Esophagus mucosa (tissue), 1 donor: ENCODE data around the gene DLG4. TPM values are rescaled to one million over a fixed set of nuclear protein-coding genes. Genes with fewer than 3 reads are reported as not detected.
A peak's percentile ranks its signal among the peaks of the same experiment; 100 is the strongest.

Experiments used
- ATAC-seq: fragments of 200-7000 bp; cut with Tn5 transposase; one replicate; pipeline ENCODE4 v1.9.1; 2020
- total RNA-seq: library from RNA; stranded (reverse); gene quantifications from one replicate; pipeline ENCODE4 v1.2.4, GENCODE V29; 2023
- donor health status: DM: yes; HTN: yes; CAD: no.

Gene DLG4
- total RNA-seq, 1 donor from 2014 or later = 3.1 TPM

DNA sequence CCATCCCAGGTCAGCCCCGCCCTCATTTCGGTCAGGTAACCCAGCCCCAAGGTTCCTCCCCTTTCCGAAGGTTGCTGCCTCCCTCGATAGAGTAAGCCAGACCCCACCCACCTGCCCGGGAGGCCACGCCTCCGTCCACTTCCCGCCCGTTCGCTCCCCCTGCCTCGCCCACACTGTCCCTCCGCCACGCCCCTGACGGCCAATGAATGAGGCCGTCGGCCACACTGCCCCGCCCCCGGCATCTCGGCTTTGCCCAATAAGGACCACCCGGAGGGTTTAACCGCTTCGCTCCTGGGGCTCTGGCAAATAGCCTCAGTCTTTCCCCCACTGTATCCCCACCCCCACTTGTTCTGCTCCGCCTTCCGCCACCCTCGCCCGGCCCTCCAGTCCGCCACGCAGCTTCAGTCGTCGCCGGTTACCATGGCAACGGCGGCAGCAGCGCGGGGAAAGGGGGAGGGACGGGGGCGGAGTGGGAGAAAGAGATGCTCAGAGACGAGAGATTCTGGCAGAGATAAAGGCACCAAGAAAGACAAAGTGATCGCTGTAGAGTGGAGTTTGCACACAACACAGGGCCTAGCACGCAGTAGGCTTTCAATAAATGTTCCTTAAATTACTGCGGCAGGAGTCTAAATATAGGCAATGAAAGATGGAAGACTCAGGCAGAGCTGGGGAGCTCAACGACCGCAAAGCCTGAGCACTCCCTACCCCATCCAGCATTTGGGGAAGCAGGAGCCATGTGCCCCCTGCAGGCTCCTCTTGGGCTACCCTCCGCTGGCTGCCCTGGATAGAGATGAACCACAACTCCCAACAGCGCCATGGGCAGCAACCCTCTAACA is 5.1 kb downstream of the DLG4 start:
- ATAC-seq = peak; percentile 81

DNA sequence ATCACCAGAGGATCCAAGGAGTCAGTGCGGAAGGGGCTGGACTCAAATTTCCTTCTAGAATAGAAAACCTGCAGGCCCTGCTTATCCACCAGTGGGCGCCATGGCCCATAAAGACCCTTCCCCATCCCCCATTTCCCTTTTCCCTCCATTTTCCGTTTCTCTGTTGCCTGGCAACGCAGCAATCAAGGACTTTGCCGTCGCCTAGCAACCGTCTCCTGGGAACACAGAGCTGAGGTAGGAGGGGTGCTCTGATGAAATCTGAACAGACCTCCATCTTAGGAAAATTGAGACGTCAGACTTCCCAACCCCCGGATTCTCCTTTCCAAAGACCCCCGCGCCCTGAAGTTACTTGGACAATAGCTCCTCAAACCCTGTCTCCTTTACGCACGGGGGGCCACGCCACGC is 5.7 kb downstream of the DLG4 start:
- peak; percentile 0 for ATAC-seq

DNA sequence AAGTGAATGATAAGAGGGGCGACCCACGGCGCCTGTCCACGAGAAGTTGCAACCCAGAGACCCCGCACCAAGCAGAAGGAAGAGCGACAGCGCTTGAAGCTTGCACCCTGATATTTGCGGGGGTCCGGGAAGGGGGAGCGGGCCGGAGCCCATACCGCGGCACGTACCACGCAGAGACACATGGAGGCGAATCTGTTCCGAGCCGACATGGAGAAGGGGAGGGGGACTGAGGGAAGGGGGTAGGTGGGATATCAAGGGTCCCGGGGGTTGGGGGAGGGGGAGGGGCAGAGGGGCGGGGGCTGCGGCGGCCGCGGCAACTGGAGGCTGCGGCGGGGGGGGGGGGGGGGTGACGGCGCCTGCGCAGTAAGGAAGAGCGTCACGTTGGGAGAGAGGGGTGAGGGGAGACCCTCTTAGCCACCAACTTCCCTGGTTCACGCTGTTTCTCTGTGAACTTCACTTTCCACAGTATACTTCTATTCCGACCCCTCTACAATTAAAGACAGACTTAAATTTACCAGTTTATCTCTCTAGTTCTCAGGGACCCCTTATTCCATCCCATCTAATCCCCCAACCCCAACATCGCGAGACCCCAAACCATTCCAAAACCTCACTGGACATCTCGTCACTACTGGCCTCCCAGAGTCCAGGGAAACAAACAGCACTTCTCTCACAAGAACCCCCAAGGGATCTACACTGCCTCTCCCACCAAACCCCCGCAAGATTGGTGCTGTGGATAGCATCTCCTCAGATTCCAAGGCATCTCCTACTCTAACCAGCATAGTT is 8.0 kb downstream of the DLG4 start:
- ATAC-seq = no peak

DNA sequence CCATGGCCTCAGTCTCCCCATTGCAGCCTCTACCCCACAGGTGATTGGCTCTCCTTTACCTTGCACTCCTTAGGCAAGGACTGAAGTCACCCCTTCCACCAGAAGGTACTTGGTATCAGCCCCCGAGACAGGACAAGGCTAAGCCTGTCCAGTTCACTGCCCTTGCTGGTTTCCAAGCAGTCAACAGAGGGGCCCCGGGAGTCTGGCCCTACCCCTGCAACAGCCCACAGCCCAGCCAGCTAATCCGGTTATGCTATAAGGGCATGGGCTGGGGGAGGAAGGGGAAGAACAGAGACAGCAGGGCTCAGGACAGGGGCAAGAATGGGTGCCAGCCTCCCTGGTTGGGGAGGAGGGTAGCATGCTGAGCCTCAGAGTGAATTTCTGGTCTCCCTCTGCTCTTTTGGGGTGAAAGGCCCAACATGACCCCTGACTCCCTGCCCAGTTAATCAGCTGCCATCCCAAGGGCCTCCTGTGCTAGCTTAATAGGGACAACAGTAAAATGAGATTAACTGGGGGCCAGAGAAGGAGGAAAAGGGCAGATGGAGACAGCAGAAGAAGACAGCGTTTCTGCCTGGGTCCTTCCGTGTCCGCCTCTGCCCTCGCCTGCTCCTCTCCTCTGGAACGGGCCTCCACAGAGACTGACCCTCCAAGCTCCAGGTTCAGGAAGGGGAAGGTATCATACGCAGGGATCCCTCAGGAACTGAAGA is 10.7 kb downstream of the DLG4 start:
- ATAC-seq = no peak

DNA sequence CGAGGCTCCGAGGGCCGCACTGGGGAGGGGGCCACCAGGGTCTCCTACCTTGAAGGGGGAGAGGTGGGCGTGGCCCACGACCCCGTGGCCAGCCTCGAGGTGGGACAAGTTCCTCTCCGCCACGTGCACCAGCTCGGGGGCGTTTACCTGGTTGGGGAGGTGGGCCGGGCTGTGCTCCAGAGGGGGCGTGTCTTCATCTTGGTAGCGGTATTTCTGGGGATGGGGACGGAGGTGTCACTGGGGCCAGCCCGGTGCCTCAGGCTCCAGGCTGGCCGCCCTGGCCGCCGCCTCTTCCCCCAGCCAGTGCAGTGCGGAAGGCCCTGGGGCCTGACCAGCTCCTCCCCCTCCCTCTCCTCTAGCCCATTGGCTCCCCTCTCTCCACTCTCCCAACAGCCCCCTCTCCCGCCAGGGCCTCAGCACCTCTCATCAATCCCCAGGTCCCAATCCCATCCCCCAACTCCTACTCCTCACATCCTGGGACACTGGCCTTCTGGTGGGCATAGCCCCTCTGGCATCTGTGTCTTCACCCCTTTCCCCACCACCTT is 11.5 kb downstream of the DLG4 start:
- ATAC-seq = no peak

DNA sequence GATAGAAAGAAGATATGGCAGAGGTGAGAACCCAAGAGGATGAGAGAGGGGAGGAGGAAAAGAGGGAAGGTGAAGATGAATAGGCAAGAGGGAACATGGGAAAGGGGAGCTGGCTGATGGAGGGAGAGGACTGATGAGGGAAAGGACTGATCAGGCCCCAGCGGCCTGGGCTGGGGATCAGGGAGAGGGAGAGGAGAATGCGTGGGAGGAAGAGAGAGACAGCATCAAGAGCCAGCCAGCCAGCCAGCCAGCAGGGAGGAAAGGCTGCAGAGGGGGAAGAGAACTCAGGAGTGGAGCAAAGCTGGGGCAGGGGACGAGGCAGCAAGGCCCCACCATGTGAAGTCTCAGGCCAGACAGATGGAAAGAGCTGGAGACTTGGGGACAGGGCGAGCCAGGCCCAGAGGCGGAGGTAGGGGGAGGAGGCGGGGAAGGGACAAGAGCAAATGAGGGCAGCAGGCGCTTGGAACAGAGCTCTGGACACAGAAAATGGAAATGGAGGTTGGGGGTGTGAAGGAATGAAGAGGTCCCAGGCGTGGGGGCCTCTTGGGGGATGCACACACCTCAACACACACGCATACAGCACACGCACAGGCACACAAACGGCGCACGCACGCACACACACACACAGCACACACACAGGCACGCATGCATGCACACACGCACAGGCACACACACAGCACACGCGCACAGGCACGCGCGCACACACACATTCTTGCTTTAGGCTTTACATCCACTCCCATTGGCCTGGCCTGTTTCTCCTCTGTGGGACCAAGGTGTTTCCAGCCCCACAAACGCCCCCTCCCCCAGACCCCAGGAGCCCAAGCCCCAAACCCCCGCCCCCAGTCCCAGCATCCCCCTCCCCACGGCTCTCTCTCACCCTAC is 12.3 kb downstream of the DLG4 start:
- ATAC-seq = no peak

DNA sequence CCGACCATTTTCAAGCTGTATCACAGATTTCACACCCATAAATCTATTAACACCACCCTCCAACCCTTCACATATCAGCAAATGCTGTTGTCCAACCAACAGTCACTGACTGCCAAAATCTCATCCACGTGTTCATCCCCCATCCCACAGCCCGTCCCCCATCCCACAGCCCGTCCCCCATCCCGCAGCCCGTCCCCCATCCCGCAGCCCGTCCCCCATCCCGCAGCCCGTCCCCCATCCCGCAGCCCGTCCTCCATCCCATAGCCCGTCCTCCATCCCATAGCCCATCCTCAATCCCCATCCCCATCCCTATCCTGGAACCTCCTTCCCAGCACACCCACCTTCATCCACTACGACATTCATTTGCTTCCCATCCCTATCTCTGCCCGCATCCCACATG is 14.1 kb downstream of the DLG4 start:
- ATAC-seq = no peak

DNA sequence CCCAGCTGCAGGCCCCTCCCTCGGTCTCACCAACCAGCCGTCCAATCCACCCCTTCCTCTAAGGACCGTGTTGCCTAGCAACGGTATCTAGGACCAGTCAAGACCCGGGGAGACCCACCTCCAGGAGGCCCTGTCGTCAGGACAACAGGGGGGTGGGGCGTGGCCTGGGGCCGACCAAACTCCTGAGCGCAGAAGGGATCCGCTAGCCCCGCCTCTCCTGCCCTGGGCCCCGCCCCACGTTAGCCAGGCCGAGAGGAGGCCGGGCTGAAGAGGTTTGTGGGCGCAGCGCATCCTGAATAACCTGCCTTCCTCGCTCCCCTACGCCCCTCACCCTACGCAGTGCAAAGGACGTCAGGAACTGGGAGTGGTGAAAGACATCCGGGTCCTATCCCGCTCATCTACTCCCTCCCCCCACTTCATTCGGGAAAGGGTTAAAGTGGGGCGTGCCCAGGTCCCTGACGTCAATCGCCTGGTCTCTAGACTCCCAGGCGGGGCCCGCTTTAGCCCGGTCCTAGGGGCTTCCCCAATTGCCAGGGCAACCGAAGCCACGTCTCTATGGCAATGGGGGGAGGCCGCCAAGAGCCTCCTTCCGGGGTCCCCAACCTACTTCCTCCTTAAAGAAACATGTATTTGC is 14.7 kb downstream of the DLG4 start:
- ATAC-seq = peak; percentile 71

DNA sequence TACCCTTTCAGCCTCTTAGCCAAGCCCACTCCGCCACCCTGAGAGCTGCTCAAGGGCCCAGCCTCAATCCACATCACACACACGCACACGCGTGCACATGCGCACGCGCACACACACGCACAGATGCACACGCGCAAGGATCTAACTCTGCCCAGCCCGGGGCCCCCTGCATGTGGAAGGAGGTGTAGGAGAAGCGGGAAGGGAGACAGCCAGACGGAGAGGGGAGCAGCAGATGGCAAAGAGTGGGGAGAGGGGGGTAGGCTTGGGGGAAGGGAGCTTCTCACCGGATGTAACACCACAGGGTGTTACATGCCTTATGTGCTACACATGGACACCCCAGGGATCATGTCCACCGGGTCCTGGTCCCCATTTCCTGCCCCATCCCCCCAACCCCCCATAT is 15.3 kb downstream of the DLG4 start:
- ATAC-seq = peak; percentile 1

DNA sequence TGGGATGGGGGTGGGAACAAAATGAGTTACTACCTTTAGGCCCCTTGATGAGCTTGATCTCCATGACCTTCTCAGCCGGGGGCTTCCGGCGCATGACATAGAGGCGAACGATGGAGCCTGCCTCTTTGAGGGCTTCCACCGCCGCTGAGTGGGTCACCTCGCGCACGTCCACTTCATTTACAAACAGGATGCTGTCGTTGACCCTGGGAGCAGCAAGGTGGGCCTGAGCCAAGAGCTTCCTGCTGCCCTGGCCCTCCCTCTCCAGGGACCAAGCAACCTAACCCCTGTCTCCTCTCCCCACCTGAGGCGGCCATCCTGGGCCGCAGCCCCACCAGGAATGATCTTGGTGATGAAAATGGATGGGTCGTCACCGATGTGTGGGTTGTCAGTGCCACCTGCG is 16.2 kb downstream of the DLG4 start:
- no peak for ATAC-seq

DNA sequence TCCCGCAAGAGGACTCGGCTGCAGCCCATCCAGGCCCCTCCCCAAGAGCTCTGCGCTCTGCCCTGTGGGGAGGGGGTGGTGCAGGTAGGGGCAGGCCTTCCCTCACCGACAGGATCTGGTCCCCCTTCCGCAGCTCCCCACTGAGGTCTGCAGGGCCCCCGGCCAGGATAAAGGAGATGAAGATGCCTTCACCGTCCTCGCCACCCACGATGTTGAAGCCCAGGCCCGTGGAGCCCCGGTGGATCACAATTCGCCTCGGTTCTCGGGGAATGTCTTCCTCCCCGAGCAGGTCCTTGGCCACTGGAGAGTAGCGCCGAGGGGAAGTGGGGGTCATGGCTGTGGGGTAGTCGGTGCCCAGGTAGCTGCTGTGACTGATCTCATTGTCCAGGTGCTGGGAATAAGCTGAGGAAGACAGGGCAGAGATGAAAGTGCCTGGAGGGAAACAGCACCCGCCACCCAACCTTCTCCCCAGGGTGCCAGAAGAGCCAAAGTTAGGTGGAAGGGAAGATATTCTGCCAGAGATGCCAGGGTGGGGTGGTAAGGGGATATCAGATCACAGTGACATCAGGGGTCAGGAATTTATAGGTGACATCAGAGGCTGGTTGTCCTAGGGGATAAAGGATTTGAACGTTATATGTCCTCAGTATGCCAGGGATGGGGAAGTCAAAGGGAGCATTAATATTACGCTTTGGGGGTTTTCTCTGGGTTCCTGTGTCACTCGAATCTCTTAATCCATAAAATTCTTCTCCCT is 22.8 kb downstream of the DLG4 start:
- no peak for ATAC-seq

DNA sequence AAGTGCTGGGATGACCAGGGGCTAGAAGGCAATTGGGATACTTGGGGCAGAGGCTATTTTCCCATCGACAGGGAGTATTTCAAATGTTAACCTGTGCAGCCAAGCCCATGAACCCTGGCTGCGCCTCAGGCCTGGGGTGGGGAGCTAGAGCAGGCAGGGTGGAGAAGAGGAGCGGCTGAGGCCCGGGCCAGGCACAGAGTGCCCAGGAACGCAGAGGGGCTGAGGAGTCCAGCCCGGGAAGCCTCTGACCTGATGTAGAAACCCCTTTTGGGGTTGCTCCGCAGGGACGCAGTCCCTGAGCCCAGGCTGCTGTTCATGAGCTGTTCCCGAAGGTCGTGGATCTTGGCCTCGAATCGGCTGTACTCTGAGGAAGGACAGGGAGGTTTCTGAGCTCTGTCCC is 23.7 kb downstream of the DLG4 start:
- no peak for ATAC-seq

DNA sequence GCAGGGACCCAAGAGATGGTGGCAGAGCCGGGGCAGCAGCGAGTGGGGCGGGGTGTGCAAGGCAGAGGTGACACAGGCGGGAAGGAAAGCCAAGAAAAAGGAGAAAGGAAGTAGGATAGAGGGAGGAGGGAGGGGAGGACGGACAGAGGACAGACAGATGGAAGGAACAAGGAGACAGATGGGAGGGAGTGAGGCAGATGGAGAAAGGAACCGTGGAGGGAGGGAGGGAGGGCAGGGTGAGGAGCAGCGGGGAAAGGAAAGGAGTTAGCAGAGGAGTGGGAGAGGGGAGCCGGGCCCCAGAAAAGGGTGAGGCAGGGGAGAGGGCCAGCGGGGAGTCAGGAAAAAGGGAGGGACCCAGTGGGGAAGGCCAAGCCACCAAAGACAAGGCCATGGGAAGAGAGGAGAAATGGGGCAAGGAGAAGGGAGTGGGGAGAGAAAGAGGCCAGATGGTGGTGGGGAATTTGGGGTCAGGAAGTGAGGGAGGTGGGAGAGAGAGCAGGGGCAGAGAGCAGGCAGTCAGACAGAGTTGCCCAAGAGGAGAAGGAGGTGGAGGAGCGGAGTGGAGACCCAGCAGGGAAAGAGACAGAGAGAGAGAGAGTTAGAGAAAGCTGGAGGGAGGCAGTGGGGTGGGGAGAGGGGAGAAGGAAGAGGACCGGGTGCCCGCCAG is 27.2 kb downstream of the DLG4 start:
- ATAC-seq = no peak

DNA sequence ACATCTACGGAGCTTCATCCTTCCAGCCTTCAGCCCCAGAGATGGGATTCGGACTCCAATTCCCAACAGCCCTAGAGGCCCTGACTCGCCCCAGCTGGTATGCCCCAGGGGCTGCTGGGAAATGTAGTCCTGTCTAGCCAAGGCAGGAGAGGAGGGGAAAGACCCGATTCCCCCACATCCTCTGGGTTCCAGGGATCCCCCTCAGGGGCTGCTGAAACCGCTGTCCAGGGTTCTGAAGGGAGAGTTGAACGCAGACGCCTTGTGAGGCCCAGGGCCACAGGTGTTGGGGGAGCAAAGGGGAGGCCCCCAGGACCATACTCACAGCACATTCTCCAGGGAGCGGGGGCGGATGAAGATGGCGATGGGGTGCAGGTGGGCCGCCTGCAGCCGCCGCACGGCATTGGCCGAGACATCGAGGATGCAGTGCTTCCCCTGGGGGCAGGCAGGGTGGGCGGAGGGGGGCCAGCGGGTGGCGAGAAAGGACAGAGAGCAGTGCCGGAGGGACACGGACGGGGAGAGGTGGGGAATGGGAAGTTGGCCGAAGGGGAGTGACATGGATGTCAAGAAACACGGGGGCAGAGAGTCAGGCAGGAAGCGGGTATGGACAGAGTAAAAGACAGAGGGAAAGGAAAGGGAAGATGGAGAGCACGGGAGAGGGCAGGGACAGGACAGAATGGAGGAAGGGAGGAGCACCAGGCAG is 27.9 kb downstream of the DLG4 start:
- ATAC-seq = peak; percentile 51

DNA sequence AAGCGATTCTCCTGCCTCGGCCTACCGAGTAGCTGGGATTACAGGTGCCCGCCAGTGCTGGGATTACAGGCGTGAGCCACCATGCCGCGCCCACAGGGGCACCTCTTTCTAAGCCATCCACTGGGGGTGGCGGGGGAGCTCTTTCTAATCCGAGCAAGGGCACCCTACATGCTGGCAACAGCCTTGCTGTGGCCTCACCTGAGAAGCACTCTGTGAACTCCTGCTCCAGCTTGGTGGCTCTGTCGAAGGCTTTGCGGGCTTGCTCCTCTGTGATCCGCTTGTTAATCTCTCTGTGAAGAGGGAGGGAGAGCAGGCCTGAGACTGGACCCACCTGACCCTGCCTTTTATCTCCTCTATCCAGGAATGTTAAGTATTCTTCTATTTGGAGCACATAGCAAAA is 28.6 kb downstream of the DLG4 start:
- no peak for ATAC-seq

DNA sequence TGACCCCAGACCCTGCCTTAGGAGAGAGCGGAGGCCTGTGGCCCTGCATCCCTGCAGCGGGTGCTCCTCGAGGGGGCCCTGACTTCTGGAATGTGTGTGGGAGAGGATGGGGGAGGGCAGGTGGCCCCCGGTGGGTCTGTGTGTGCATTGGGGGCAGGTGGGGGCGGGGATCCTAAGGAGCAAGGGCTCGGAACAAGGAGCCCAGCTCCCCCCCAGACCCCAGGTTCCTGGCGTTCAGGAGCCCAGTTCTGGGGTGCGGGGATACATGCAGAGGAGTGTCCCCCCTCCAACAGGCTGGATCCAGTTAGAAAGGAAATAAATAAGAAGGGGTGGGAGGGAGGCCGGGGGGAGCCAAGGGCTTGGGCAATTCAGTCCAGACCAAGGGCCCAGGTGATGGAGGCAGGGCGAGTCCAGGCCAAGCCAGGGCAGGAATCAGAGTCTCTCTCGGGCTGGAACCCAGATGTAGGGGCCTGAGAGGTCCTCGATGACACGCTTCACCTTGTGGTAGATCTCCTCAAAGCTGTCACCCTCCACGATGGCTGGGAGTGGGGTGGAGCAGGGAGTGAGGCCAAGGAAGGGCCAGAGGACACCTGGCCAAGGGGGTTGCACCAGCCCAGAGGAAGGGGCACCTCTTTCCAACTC is 29.2 kb downstream of the DLG4 start:
- ATAC-seq = no peak

DNA sequence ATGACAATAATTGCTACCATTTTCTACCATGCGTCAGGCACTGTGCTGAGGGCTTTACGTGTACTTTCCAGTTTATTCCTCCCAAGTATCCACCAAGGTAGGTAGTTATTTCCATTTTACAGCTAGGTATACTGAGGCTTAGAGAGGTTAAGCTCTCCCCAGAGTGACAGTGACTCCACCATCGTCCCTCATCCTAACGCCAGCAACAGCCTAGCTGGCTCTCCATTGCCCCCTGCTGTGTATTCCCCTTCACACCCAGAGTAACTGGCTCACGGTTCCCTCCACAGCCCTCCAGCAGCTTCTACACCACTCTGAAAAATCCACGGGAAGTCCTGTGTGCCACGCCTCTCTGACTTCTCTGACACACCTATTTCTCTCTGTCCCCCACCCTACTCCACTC is 33.4 kb downstream of the DLG4 start:
- ATAC-seq = no peak

DNA sequence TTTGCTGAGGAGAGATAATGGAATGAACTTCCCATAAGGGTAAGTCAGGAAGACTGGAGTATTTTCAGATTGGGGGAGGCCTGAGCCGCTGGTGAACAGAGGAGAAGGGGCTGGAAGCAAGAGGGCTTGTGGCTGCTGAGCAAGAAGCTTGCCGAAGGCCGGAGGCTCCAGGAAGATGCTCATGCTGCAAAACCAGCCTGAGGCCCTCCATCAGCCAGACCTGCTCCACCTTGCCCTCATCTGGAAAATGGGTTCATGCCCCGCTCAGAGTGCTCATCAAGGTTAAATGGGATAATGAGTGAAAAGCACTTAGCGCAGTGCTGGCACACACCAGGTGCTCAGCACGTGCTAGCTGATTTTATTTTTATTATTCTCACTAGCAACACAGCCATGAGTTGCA is 35.0 kb downstream of the DLG4 start:
- ATAC-seq = no peak

DNA sequence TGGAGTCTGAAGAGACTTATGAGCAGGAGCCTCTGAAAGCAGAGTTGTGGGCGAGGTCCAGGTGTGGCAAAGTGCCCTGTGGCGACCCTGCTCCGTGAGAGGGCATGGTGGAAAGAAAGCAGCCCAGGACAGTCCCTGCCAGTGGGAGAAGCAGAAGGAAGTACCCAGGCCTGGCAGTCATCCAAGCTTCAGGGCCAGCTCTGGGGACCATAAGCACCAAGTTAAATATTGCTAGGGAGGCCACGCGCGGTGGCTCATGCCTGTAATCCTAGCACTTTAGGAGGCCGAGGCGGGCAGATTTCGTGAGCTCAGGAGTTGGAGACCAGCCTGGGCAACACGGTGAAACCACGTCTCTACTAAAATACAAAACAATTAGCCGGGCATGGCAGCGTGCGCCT is 35.5 kb downstream of the DLG4 start:
- ATAC-seq = no peak
